K562 (cell line): ENCODE measurements around the gene PRDM16. TPM values are rescaled to one million over a fixed set of nuclear protein-coding genes. Genes with fewer than 3 reads are reported as not detected.

ENCODE experiments used
- ATAC-seq: fragments of 200-7000 bp; cut with Tn5 transposase; 3 replicates; pipeline ENCODE4 v1.9.1; 2020; ENCODE audit warnings: moderate library complexity
- BruUV-seq: library from RNA; stranded (reverse); fragments of 400-500 nt; replicated peaks from 2 replicates; lab custom pipeline; 2021; lab: Mats Ljungman, UMichigan
- CTCF ChIA-PET: fragments of 300-600 bp; formaldehyde crosslinking; extraction: SDS; loops from one replicate; lab custom pipeline; 2021; ENCODE audit warnings: low intra/inter-chr PET ratio; lab: Yijun Ruan, JAX
- POLR2A ChIA-PET: fragments of 300-600, 350-650 bp; sonication (Branson Sonifier 250); formaldehyde crosslinking; extraction: SDS; loops from one replicate; lab custom pipeline; 2021; ENCODE audit warnings: antibody characterized with exemption, inconsistent platforms; lab: Yijun Ruan, JAX
- DNase-seq, 4 experiments: peaks; one replicate each; pipeline versions ENCODE4 v3.0.0 to v3.0.0-alpha.2; 2011 to 2018; ENCODE audit warnings: low spot score in 3 of 4, mixed read lengths in 3 of 4; ENCODE audit errors: extremely low read depth in 1 of 4
- FAIRE-seq: peaks from 2 replicates; lab custom pipeline; 2011; peaks lifted over from hg19 to GRCh38; lab: Jason Lieb, UNC
- H2AFZ ChIP-seq: 2 replicates; pipeline ENCODE4 v1.6.0; 2011; ENCODE audit warnings: low read depth, low read length, control low read depth, inconsistent platforms
- H3K27ac ChIP-seq: fragments of 200-600 bp; 3 replicates; pipeline ENCODE4 v1.8.0; 2011; ENCODE audit warnings: low read depth, mild to moderate bottlenecking, control low read depth, inconsistent platforms, low read length, moderate library complexity, mixed read lengths; ENCODE audit errors: extremely low read depth
- H3K27me3 ChIP-seq, 2 experiments: fragments of 300-600 bp in 1 of 2; 2 replicates in 1 of 2; 3 replicates in 1 of 2; pipeline versions ENCODE4 v1.6.0 to v1.8.0; 2011; ENCODE audit warnings: inconsistent platforms in 2 of 2, low read length in 2 of 2, mild to moderate bottlenecking in 1 of 2, mixed read lengths in 1 of 2, moderate library complexity in 1 of 2; ENCODE audit not compliant: control insufficient read depth in 2 of 2, insufficient read depth in 2 of 2
- H3K36me3 ChIP-seq: fragments of 300-600 bp; 3 replicates; pipeline ENCODE4 v1.8.0; 2011; ENCODE audit warnings: mild to moderate bottlenecking, low read length, inconsistent platforms; ENCODE audit not compliant: control insufficient read depth, insufficient read depth
- H3K4me1 ChIP-seq, 2 experiments: fragments of 200-600 bp in 1 of 2; replicated peaks in 1 of 2; 2 replicates in 1 of 2; 3 replicates in 1 of 2; pipeline versions ENCODE4 v1.5.1 to v1.8.0; 2011; ENCODE audit warnings: inconsistent platforms in 2 of 2, low read length in 2 of 2, mild to moderate bottlenecking in 1 of 2, mixed read lengths in 1 of 2, moderate library complexity in 1 of 2; ENCODE audit not compliant: control insufficient read depth in 2 of 2, insufficient read depth in 2 of 2
- H3K4me2 ChIP-seq: 2 replicates; pipeline ENCODE4 v1.6.1; 2011; ENCODE audit warnings: low read length, control low read depth, inconsistent platforms, mixed read lengths; ENCODE audit not compliant: insufficient read depth
- H3K4me3 ChIP-seq: fragments of 200-600 bp; sonication (generic), shearing (Covaris generic); 2 replicates; pipeline ENCODE4 v1.5.1; 2016; ENCODE audit warnings: control low read depth, inconsistent platforms
- H3K79me2 ChIP-seq: fragments of 200-600 bp; 3 replicates; pipeline ENCODE4 v1.8.0; 2011; ENCODE audit warnings: low read length, inconsistent platforms; ENCODE audit not compliant: control insufficient read depth, insufficient read depth
- H3K9ac ChIP-seq, 2 experiments: 2 replicates each; pipeline versions ENCODE4 v1.6.0 to v1.6.1; 2011; ENCODE audit warnings: low read depth in 2 of 2, low read length in 2 of 2, control low read depth in 1 of 2, inconsistent platforms in 1 of 2, mild to moderate bottlenecking in 1 of 2, mixed read lengths in 1 of 2; ENCODE audit not compliant: insufficient read depth in 1 of 2
- H3K9me1 ChIP-seq: one replicate; pipeline ENCODE4 v1.6.0; 2011; ENCODE audit warnings: inconsistent platforms, mild to moderate bottlenecking, low read length, moderate library complexity; ENCODE audit not compliant: control insufficient read depth, insufficient read depth
- H3K9me3 ChIP-seq: replicated peaks from 2 replicates; pipeline ENCODE4 v1.5.1; 2011; ENCODE audit warnings: low read depth, low read length, inconsistent platforms; ENCODE audit not compliant: control insufficient read depth, insufficient read depth
- H4K20me1 ChIP-seq: replicated peaks from 2 replicates; pipeline ENCODE4 v1.6.1; 2011; ENCODE audit warnings: low read length, inconsistent platforms, mixed read lengths; ENCODE audit not compliant: control insufficient read depth, insufficient read depth
- CEBPB ChIP-seq: fragments of 450-650 bp; IDR thresholded peaks from 2 replicates; pipeline ENCODE4 v1.6.1; 2016; ENCODE audit warnings: missing genetic modification characterization, missing compliant biosample characterization
- CEBPG ChIP-seq, 3 experiments: fragments of 200-800 bp in 1 of 3; sonication (Bioruptor generic) in 1 of 3; sonication (generic) in 1 of 3; formaldehyde crosslinking in 1 of 3; IDR thresholded peaks in 2 of 3; conservative IDR thresholded peaks in 1 of 3; 2 replicates each; pipeline versions ENCODE4 v1.6.1 to v1.8.0; 2016 to 2022; ENCODE audit warnings: missing compliant biosample characterization in 2 of 3, missing genetic modification characterization in 2 of 3, mild to moderate bottlenecking in 1 of 3, missing genetic modification reagents in 1 of 3
- PRPF4 ChIP-seq: fragments of 200-400 bp; formaldehyde crosslinking; IDR thresholded peaks from one replicate; pipeline ENCODE4 v1.6.1; 2017; ENCODE audit warnings: low read length, low read depth, mild to moderate bottlenecking; ENCODE audit not compliant: insufficient read depth, poor library complexity, severe bottlenecking
- WGBS: fragments of 100-300 bp; shearing (Covaris generic); methylation state at CpG from one replicate; pipeline ENCODE4 v1.1.6; 2016; ENCODE audit warnings: low coverage, mixed read lengths; ENCODE audit not compliant: insufficient coverage; ENCODE audit errors: missing lambda C conversion rate; 5-methylcytosine and 5-hydroxymethylcytosine counted together
- in situ Hi-C: fragments of 300-500 bp; cut with MboI; formaldehyde crosslinking; loops from 4 replicates; pipeline ENCODE4 v1.15.0; 2018; ENCODE audit warnings: inconsistent platforms, mixed read lengths
- intact Hi-C: fragments of 100-400 bp; cut with micrococcal nuclease; formaldehyde crosslinking; loops from 2 replicates; pipeline ENCODE4 v1.14.2; 2022
- polyA plus RNA-seq, 8 experiments: library from polyadenylated mRNA; depleted of rRNA in 4 of 8; stranded (reverse) in 5 of 8; unstranded in 3 of 8; fragments of >200 nt; fragmentation: Nextera tagmentation in 2 of 8; fragmentation: Illumina TruSeq in 1 of 8; extraction: Ambion mirVana in 2 of 8; extraction: Trizol in 1 of 8; gene quantifications; 2 replicates each; pipeline versions ENCODE4 v1.2.1 to v1.2.3, GENCODE V29; 2011 to 2014; ENCODE audit warnings: inconsistent platforms in 1 of 8, missing spikeins in 1 of 8
- total RNA-seq, 7 experiments: library from RNA; depleted of rRNA in 6 of 7; stranded (reverse); fragments of >200 nt in 6 of 7; fragmentation: Illumina TruSeq in 2 of 7; extraction: Trizol in 2 of 7; gene quantifications; 2 replicates each; pipeline versions ENCODE4 v1.2.1 to v1.2.3, GENCODE V29; 2011 to 2021; ENCODE audit warnings: low replicate concordance in 1 of 7

PRDM16 gene
- total and polyA plus RNA-seq, 9 of the 15 experiments (the other 6 are each of a cell fraction or from before 2014, with no cell fraction given) = 0.10 to 0.27 TPM; not detected in 7

DNA sequence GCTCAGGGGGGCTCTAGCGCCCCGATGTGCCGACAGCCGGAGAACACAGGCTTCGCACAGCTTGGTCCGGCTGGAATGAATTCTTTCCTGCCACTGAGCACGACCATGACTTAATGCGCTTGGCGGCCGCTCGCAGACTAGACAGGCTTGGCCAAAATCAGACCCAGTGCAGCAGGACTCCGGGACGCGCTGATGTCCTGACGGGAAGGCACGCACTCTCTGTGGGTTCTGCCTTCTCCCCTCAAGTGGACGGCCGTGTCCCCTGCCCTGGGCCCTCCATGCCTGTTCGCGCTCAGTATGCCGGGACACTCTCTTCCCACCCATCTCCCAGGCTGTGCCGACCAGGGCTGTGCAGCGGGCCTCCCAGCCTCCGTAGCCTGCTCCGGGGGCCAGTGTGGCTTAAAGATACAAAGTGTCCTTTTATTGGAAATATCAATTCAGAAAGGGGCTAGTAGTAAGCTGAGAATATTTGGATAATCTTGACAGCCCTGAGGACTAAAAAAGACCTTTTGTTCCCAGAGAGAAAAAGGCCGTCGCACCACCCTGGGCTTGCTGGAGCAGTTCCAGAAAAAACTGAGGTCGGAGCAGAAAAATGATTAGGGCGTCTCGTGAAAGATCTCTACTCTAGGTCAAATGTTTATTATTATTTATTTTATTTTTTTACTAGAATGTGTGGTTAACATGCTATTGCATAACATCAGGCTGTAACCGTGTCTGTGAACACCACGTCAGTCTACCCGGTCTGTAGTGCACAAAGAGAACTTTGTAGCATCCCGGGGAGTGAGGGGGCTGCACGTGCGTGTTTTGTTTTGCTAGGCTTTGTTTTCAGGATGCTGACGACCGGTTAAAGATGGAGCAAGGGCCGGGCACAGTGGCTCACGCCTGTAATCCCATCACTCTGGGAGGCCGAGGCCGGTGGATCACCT lies 297.4 kb downstream of the PRDM16 start:
- TF ChIP-seq CEBPB (tag) (peak; percentile 17; the same call in 1 of the 2 replicates), CEBPG (CRISPR knock-in tag; IDR thresholded peaks at IDR 0.05) (no peak), CEBPG (tag; conservative IDR thresholded peaks at IDR 0.05 in 1 of 2, IDR thresholded peaks at IDR 0.05 in 1 of 2) (peak in 1 of 2 experiments; percentile 57; a peak in 2 of 4 replicates), PRPF4 (no peak)
- no peaks in the 10 kb centered on the region for H3K9me3 ChIP-seq
- H3K4me3 ChIP-seq = no peak overlapping the region
- H3K79me2 ChIP-seq = no peaks in the 10 kb centered on the region
- H3K36me3 ChIP-seq = no peaks in the 10 kb centered on the region
- no peak overlapping the region for H3K9ac ChIP-seq
- DNase-seq (no peak), ATAC-seq (no peak), FAIRE-seq (no peak)
- ChIA-PET CTCF (no interaction called here), POLR2A (no interaction called here)
- H3K27me3 ChIP-seq = peaks cover 54 to 73% of the 10 kb centered on the region in 2 experiments
- peaks cover 11% of the 10 kb centered on the region for H4K20me1 ChIP-seq
- intact Hi-C loops (no loop called here), in situ Hi-C loops (no loop called here)
- H3K4me1 ChIP-seq = peaks cover 0 to 3% of the 10 kb centered on the region in 2 experiments; a peak in 1 of 5 replicates
- no peak overlapping the region for H2AFZ ChIP-seq
- no peak overlapping the region for H3K27ac ChIP-seq
- no peak overlapping the region for H3K4me2 ChIP-seq
- BruUV-seq = no TSS peak
- no peaks in the 10 kb centered on the region for H3K9me1 ChIP-seq
- 10% methylated on average over 42 of the region's 42 CpGs for WGBS
